GM12891 (cell line): Measurements from ENCODE around the gene TANC1.

Experiments
- POLR2A ChIP-seq: IDR thresholded peaks from 2 replicates; pipeline ENCODE4 v1.6.1; 2011; ENCODE audit warnings: low read depth, low read length, control low read depth
- POU2F2 ChIP-seq: IDR thresholded peaks from 2 replicates; pipeline ENCODE4 v1.6.1; 2011; ENCODE audit warnings: low read depth, mild to moderate bottlenecking, control low read depth, low read length, moderate library complexity
- TAF1 ChIP-seq: IDR thresholded peaks from 2 replicates; pipeline ENCODE4 v1.6.1; 2011; ENCODE audit warnings: low read depth, low read length, control low read depth

- TF ChIP-seq POLR2A (no peak), POU2F2 (no peak), TAF1 (no peak)
These were observed 224.0 kb downstream of the TANC1 start for GRCh38 chr2:159192371-159192918.
